NT2/D1 (cell line): Measurements from ENCODE around the gene DHTKD1.

Source experiments
- DNase-seq: peaks from one replicate; pipeline ENCODE4 v3.0.0-alpha.2; 2011; ENCODE audit warnings: low read depth, low spot score
- H3K27me3 ChIP-seq: 2 replicates; pipeline ENCODE4 v1.6.0; 2011; ENCODE audit warnings: mild to moderate bottlenecking; ENCODE audit not compliant: insufficient read length, insufficient read depth
- H3K36me3 ChIP-seq: 2 replicates; pipeline ENCODE4 v1.6.1; 2011; ENCODE audit warnings: mild to moderate bottlenecking, low read length, mixed read lengths; ENCODE audit not compliant: insufficient read depth, insufficient read length
- H3K4me1 ChIP-seq: 2 replicates; pipeline ENCODE4 v1.5.1; 2011; ENCODE audit not compliant: insufficient read depth, insufficient read length
- H3K4me3 ChIP-seq: 2 replicates; pipeline ENCODE4 v1.5.1; 2011; ENCODE audit warnings: low read depth; ENCODE audit not compliant: insufficient read length
- H3K9ac ChIP-seq: 2 replicates; pipeline ENCODE4 v1.6.0; 2011; ENCODE audit warnings: low read depth; ENCODE audit not compliant: insufficient read length
- H3K9me3 ChIP-seq: 2 replicates; pipeline ENCODE4 v1.5.1; 2011; ENCODE audit warnings: mild to moderate bottlenecking, low read length; ENCODE audit not compliant: insufficient read depth
- SUZ12 ChIP-seq: IDR thresholded peaks from 2 replicates; pipeline ENCODE4 v1.6.1; 2011; ENCODE audit not compliant: insufficient read length, insufficient read depth; ENCODE audit errors: extremely low read depth
- YY1 ChIP-seq: IDR thresholded peaks from 2 replicates; pipeline ENCODE4 v1.6.1; 2011; ENCODE audit not compliant: insufficient read length, insufficient read depth
- ZNF274 ChIP-seq: IDR thresholded peaks from 2 replicates; pipeline ENCODE4 v1.6.1; 2011; ENCODE audit warnings: mild to moderate bottlenecking, low read depth, low read length

The DHTKD1 gene

GRCh38 chr10:12036073-12036655, 32.6 kb upstream of the DHTKD1 start:
- Histone ChIP-seq H3K4me1 (no peaks in the 10 kb centered on the region), H3K27me3 (no peaks in the 10 kb centered on the region), H3K9ac (no peak overlapping the region), H3K9me3 (no peaks in the 10 kb centered on the region), H3K36me3 (peaks cover 41% of the 10 kb centered on the region), H3K4me3 (no peak overlapping the region)
- no peak for TF ChIP-seq YY1
- TF ChIP-seq SUZ12, result no peak
- no peak for TF ChIP-seq ZNF274
- no peak for DNase-seq

- no peaks in the 10 kb centered on the region for H3K4me1 ChIP-seq
- peaks cover 5% of the 10 kb centered on the region for H3K36me3 ChIP-seq
- peak overlapping the region; percentile 87 for H3K4me3 ChIP-seq
- peak overlapping the region; percentile 88 for H3K9ac ChIP-seq
- TF ChIP-seq SUZ12 (no peak), YY1 (no peak), ZNF274 (no peak)
- peaks cover 3% of the 10 kb centered on the region; the same call in 1 of the 2 replicates for H3K9me3 ChIP-seq
- H3K27me3 ChIP-seq, result no peaks in the 10 kb centered on the region
- no peak for DNase-seq
These were observed 26.9 kb upstream of the DHTKD1 start for GRCh38 chr10:12041766-12042408.

DNA sequence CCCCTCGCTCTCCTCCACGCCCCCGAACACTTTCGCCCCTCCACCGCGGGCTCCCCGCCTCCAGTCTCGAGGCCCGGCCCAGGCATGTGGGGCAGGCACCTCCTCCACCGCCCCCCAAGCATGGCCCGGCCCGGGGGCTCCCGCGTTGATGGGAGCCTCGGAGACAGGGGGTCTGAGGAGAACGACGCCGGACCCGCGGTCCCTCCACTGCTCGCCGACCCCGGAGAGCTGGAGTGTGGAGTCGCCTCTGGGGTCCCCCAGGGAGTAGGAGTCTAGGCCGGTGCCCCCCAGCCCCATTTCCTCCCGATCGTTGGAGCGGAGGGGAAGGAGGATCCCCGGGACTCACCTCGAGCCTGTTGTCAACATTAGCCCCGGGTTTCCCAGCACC, 26.4 kb upstream of the DHTKD1 start:
- Histone ChIP-seq H3K9me3 (peaks cover 3% of the 10 kb centered on the region; the same call in 1 of the 2 replicates), H3K36me3 (peaks cover 5% of the 10 kb centered on the region), H3K4me1 (no peaks in the 10 kb centered on the region), H3K4me3 (peak overlapping the region; percentile 87), H3K27me3 (no peaks in the 10 kb centered on the region), H3K9ac (peak overlapping the region; percentile 88)
- TF ChIP-seq YY1, result no peak
- no peak for TF ChIP-seq ZNF274
- TF ChIP-seq SUZ12, result no peak
- no peak for DNase-seq

DNA sequence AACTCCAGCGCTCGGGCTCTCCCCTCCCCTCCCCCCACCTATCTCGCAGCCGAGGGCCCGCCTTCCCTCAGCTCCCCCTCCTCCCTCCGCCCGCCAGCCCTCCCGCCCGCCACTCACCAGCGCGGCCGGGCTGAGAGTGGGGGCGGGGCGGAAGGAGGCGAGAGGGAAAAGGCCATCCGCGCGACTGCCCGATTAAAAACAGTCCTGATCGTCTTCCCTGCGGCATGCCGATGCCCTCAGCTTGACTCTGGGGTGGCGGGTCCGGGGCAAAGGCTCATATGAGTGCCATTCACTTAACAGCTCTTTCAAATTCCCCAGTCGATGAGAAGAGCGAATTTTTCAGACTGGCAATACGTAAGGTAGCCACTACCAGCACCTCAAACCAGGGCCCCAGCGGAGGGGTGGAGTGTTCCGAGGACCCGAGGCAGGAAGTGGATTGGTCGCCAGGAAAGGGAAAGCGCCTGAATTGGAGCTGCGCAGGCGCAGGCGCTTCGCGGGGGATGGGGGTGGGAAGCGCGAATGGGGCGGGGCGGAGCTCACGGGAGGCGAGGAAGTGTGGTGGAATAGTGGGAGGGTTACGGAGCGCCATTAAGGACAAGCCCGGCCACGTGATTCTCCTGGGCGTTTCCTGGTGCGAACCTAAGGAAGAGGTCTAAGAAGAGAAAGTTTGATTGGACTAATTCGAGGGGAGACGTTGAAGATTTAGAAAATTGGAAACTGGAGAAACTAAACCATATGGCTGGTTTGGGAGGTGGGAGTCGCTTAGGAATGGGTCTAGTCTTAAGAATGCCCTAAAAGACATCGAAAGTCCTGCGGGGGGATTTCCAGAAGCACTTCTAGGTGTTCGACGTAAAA, 25.7 kb upstream of the DHTKD1 start, which contains the start of gene UPF2:
UPF2 (minus strand) TSS at position 13 of the 855 bp plus-strand sequence. CDS start 7,386 bp downstream, outside the sequence.
- Histone ChIP-seq H3K4me3 (peak within 1 kb of the TSS; percentile 87), H3K27me3 (no peaks in the 10 kb centered on the region), H3K9ac (peak within 1 kb of the TSS; percentile 88), H3K9me3 (peaks cover 3% of the 10 kb centered on the region; the same call in 1 of the 2 replicates), H3K36me3 (peaks cover 5% of the 10 kb centered on the region), H3K4me1 (no peaks in the 10 kb centered on the region)
- peak; percentile 89 for DNase-seq
- no peak for TF ChIP-seq YY1
- no peak for TF ChIP-seq ZNF274
- TF ChIP-seq SUZ12, result no peak

DNA sequence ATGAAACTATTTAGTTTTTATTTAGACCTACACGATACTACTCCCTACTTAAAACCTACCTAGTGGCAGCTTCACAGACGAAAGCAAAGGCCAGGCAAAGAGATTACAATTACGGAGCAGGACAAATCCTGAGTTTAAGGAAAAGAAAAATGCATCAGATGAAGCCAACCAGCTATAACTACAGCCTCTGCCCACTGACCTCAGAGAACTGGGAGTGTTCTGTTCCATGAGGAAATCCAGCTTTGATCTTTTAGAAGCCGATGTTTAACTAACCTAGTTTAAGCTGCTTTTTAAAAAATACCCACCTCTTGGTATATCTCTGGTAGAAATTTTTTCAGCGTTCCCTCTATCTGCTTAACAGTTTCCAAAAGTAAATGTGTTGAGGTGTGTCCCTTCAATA, 23.2 kb upstream of the DHTKD1 start:
- Histone ChIP-seq H3K27me3 (no peaks in the 10 kb centered on the region), H3K4me3 (no peak overlapping the region), H3K4me1 (no peaks in the 10 kb centered on the region), H3K9me3 (peaks cover 3% of the 10 kb centered on the region; the same call in 1 of the 2 replicates), H3K36me3 (peaks cover 2% of the 10 kb centered on the region), H3K9ac (no peak overlapping the region)
- no peak for DNase-seq
- TF ChIP-seq ZNF274, result no peak
- TF ChIP-seq SUZ12, result no peak
- TF ChIP-seq YY1, result no peak

GRCh38 chr10:12048547-12048946, 20.2 kb upstream of the DHTKD1 start:
- DNase-seq, result no peak
- no peaks in the 10 kb centered on the region for H3K36me3 ChIP-seq
- H3K27me3 ChIP-seq, result no peaks in the 10 kb centered on the region
- H3K9me3 ChIP-seq, result peaks cover 3% of the 10 kb centered on the region; the same call in 1 of the 2 replicates
- no peak overlapping the region for H3K9ac ChIP-seq
- H3K4me1 ChIP-seq, result no peaks in the 10 kb centered on the region
- no peak overlapping the region for H3K4me3 ChIP-seq
- TF ChIP-seq SUZ12 (no peak), YY1 (no peak), ZNF274 (no peak)

GRCh38 chr10:12050528-12050927, 18.2 kb upstream of the DHTKD1 start:
- TF ChIP-seq YY1, result no peak
- TF ChIP-seq SUZ12, result no peak
- TF ChIP-seq ZNF274, result no peak
- Histone ChIP-seq H3K36me3 (no peaks in the 10 kb centered on the region), H3K4me3 (no peak overlapping the region), H3K4me1 (no peaks in the 10 kb centered on the region), H3K9ac (no peak overlapping the region), H3K27me3 (no peaks in the 10 kb centered on the region), H3K9me3 (no peaks in the 10 kb centered on the region)
- no peak for DNase-seq
